ENCODE measurements around the gene CDIPT. TPM values are rescaled to one million over a fixed set of nuclear protein-coding genes. Genes with fewer than 3 reads are reported as not detected.
A peak's percentile ranks its signal among the peaks of the same experiment; 100 is the strongest.

CDIPT gene
- total RNA-seq, 1 donor from 2014 or later: 21.0 TPM

GRCh38 chr16:29876594-29877249, 13.7 kb upstream of the CDIPT start:
- Mint-ChIP-seq H3K9me3 (no peaks in the 10 kb centered on the region), H3K27ac (no peak overlapping the region), H3K36me3 (no peaks in the 10 kb centered on the region), H3K27me3 (ENCODE audit: insufficient read depth, low read depth) (peaks cover 26% of the 10 kb centered on the region), H3K4me3 (peak overlapping the region; percentile 43), H3K4me1 (peaks cover 7% of the 10 kb centered on the region)
- peak overlapping the region; percentile 47 for H3K4me3 ChIP-seq
- no peaks in the 10 kb centered on the region for H3K79me2 ChIP-seq (ENCODE audit: low read depth)
- no peaks in the 10 kb centered on the region for H3K36me3 ChIP-seq
- H3K9me3 ChIP-seq (ENCODE audit: low read depth): no peaks in the 10 kb centered on the region
- peak; percentile 56 for DNase-seq (ENCODE audit: low spot score)
- H3F3A ChIP-seq (ENCODE audit: low read depth): peaks cover 23% of the 10 kb centered on the region
- peak overlapping the region; percentile 15 for H2AFZ ChIP-seq (replicated peaks)
- no peak overlapping the region for H3K9ac ChIP-seq
- H3K27ac ChIP-seq: no peak overlapping the region
- no peaks in the 10 kb centered on the region for H4K20me1 ChIP-seq (ENCODE audit: low read depth)
- H3K4me2 ChIP-seq: peak overlapping the region; percentile 65
- no peak for TF ChIP-seq CTCF (IDR thresholded peaks at IDR 0.05)
- no peak for TF ChIP-seq EZH2 (IDR thresholded peaks at IDR 0.05)
- TF ChIP-seq EZH2phosphoT487 (IDR thresholded peaks at IDR 0.05): no peak
- peaks cover 20% of the 10 kb centered on the region for H3K27me3 ChIP-seq
- peaks cover 3% of the 10 kb centered on the region for H3K4me1 ChIP-seq

DNA sequence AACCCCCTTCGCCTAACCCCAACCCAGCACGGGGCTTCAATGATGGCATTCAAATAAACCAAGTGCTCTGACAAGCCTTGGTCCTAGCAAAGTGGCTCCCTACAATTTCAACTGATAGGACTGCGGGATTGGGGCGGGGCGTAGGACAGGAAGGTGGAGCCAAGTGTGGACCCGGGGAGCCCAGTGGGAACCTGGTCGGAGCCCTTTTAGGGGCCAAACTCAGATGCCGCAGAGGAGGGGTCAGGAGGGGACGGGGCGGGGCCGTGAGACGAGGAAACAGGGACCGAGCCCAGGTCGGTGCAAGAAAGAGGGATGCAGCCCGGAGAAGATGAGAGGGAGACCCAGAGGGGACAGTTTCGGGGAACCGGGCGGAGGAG, 13.2 kb upstream of the CDIPT start:
- Histone ChIP-seq H3K4me3 (peak overlapping the region; percentile 47), H3K36me3 (no peaks in the 10 kb centered on the region), H3F3A (ENCODE audit: low read depth) (peaks cover 23% of the 10 kb centered on the region), H3K27me3 (peaks cover 20% of the 10 kb centered on the region), H3K79me2 (ENCODE audit: low read depth) (no peaks in the 10 kb centered on the region), H2AFZ (replicated peaks) (peak overlapping the region; percentile 15), H3K27ac (no peak overlapping the region), H3K4me2 (peak overlapping the region; percentile 65), H3K9ac (no peak overlapping the region), H3K9me3 (ENCODE audit: low read depth) (no peaks in the 10 kb centered on the region), H4K20me1 (ENCODE audit: low read depth) (no peaks in the 10 kb centered on the region), H3K4me1 (peaks cover 3% of the 10 kb centered on the region)
- no peak for TF ChIP-seq EZH2 (IDR thresholded peaks at IDR 0.05)
- no peak for TF ChIP-seq EZH2phosphoT487 (IDR thresholded peaks at IDR 0.05)
- no peak for TF ChIP-seq CTCF (IDR thresholded peaks at IDR 0.05)
- no peaks in the 10 kb centered on the region for H3K9me3 Mint-ChIP-seq
- no peak overlapping the region for H3K27ac Mint-ChIP-seq
- peak overlapping the region; percentile 43 for H3K4me3 Mint-ChIP-seq
- H3K36me3 Mint-ChIP-seq: no peaks in the 10 kb centered on the region
- peaks cover 7% of the 10 kb centered on the region for H3K4me1 Mint-ChIP-seq
- H3K27me3 Mint-ChIP-seq (ENCODE audit: insufficient read depth, low read depth): peaks cover 26% of the 10 kb centered on the region
- DNase-seq (ENCODE audit: low spot score): peak; percentile 43

DNA sequence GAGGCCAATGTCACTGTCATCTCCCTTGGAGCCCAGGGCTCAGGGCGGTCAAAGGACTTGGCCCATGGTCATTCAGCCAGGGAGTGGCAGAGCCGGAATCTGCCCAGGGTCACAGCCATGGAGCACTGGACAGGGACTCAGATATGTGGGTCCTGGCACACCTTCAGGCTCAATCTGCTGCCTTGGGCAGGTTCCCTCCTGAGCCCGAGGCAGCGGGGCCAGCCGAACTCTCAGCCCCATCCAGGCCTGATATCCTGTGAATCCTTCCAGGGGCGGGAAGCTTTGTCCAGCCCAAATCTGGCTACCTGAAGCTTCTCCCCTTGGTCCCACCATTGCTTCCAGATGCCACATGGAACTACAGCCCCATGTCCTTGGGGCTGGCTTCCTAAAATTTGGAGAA, 12.2 kb upstream of the CDIPT start:
- DNase-seq (ENCODE audit: low spot score): no peak
- Histone ChIP-seq H3K4me1 (peaks cover 3% of the 10 kb centered on the region), H3F3A (ENCODE audit: low read depth) (peaks cover 23% of the 10 kb centered on the region), H3K4me3 (no peak overlapping the region), H3K79me2 (ENCODE audit: low read depth) (no peaks in the 10 kb centered on the region), H3K27ac (no peak overlapping the region), H4K20me1 (ENCODE audit: low read depth) (no peaks in the 10 kb centered on the region), H3K27me3 (peaks cover 20% of the 10 kb centered on the region), H3K36me3 (no peaks in the 10 kb centered on the region), H3K9me3 (ENCODE audit: low read depth) (no peaks in the 10 kb centered on the region), H2AFZ (replicated peaks) (no peak overlapping the region), H3K4me2 (no peak overlapping the region), H3K9ac (no peak overlapping the region)
- Mint-ChIP-seq H3K36me3 (no peaks in the 10 kb centered on the region), H3K9me3 (no peaks in the 10 kb centered on the region), H3K4me1 (peaks cover 7% of the 10 kb centered on the region), H3K27me3 (ENCODE audit: insufficient read depth, low read depth) (peaks cover 26% of the 10 kb centered on the region), H3K27ac (no peak overlapping the region), H3K4me3 (no peak overlapping the region)
- TF ChIP-seq EZH2 (IDR thresholded peaks at IDR 0.05) (no peak), EZH2phosphoT487 (IDR thresholded peaks at IDR 0.05) (no peak), CTCF (IDR thresholded peaks at IDR 0.05) (no peak)
